Activated B cell treated with CpG ODN at 0.5 μM for 24 hours (primary cell): ENCODE measurements around the gene SLCO4A1. TPM values are rescaled to one million over a fixed set of nuclear protein-coding genes. Genes with fewer than 3 reads are reported as not detected.

ENCODE experiments used
- ATAC-seq: fragments of 200-7000 bp; cut with Tn5 transposase; one replicate; pipeline ENCODE4 v1.10.0; 2021; ENCODE audit warnings: low read depth, mild to moderate bottlenecking, moderate library complexity
- CTCF ChIA-PET: fragments of 350-600 bp; sonication (Branson Sonifier 250); formaldehyde crosslinking; loops from one replicate; lab custom pipeline; 2021; ENCODE audit warnings: antibody characterized with exemption; lab: Charles Lee
- POLR2A ChIA-PET: fragments of 350-600 bp; sonication (Branson Sonifier 250); formaldehyde crosslinking; loops from one replicate; lab custom pipeline; 2021; ENCODE audit warnings: antibody characterized with exemption; lab: Charles Lee
- DNase-seq: peaks from one replicate; pipeline ENCODE4 v3.0.0; 2022
- H3K27ac Mint-ChIP-seq: one replicate; pipeline ENCODE4 v1.8.0; 2020; ENCODE audit warnings: mixed read lengths
- H3K27me3 Mint-ChIP-seq: one replicate; pipeline ENCODE4 v1.8.0; 2021; ENCODE audit warnings: mixed read lengths
- H3K36me3 Mint-ChIP-seq: one replicate; pipeline ENCODE4 v1.8.0; 2021; ENCODE audit warnings: low read depth, mixed read lengths
- H3K4me1 Mint-ChIP-seq: one replicate; pipeline ENCODE4 v1.8.0; 2021; ENCODE audit warnings: mixed read lengths
- H3K4me3 Mint-ChIP-seq: one replicate; pipeline ENCODE4 v1.8.0; 2020; ENCODE audit warnings: mild to moderate bottlenecking, mixed read lengths
- H3K9me3 Mint-ChIP-seq: one replicate; pipeline ENCODE4 v1.8.0; 2020; ENCODE audit warnings: mixed read lengths
- intact Hi-C: fragments of 100-400 bp; cut with micrococcal nuclease; formaldehyde crosslinking; loops from one replicate; pipeline ENCODE4 v1.15.1; 2024
- total RNA-seq: library from RNA; stranded (reverse); gene quantifications from 2 replicates; pipeline ENCODE4 v1.2.3, GENCODE V29; 2022
- TF ChIP-seq, protein P1 (sequence below): fragments of 200-600 bp; IDR thresholded peaks from one replicate; pipeline ENCODE4 v1.8.0; 2022; ENCODE audit warnings: antibody characterized with exemption, mild to moderate bottlenecking

Gene SLCO4A1
- total RNA-seq, 1 donor from 2014 or later = 38.9 TPM

DNA sequence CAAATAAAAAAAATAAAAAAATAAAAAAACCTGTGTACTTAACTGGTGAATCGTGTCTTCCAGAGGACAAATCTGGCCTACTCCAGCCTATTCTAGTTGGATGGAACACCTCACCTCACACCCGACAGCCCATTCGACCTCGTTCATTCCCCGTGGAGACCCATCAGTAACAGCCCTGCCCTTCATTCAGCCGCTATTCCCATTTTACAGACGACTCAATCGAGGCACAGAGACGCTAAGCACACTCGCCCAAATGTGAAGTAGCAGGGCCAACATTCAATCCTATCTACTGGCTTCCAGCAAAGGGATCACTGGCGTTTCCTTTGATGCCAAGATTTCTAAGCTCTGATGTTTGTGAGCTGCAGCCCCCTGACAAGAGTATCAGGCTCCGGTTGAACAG is 64.6 kb downstream of the SLCO4A1 start:
- H3K27ac Mint-ChIP-seq = no peak overlapping the region
- peaks cover 27% of the 10 kb centered on the region for H3K27me3 Mint-ChIP-seq
- H3K36me3 Mint-ChIP-seq = no peaks in the 10 kb centered on the region
- TF ChIP-seq, protein P1, sequence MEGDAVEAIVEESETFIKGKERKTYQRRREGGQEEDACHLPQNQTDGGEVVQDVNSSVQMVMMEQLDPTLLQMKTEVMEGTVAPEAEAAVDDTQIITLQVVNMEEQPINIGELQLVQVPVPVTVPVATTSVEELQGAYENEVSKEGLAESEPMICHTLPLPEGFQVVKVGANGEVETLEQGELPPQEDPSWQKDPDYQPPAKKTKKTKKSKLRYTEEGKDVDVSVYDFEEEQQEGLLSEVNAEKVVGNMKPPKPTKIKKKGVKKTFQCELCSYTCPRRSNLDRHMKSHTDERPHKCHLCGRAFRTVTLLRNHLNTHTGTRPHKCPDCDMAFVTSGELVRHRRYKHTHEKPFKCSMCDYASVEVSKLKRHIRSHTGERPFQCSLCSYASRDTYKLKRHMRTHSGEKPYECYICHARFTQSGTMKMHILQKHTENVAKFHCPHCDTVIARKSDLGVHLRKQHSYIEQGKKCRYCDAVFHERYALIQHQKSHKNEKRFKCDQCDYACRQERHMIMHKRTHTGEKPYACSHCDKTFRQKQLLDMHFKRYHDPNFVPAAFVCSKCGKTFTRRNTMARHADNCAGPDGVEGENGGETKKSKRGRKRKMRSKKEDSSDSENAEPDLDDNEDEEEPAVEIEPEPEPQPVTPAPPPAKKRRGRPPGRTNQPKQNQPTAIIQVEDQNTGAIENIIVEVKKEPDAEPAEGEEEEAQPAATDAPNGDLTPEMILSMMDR = no peak
- H3K9me3 Mint-ChIP-seq = no peaks in the 10 kb centered on the region
- ChIA-PET CTCF (interaction anchor here (1.4 kb wide), 1 partner anchor 12 kb away, joined by 3 read pairs; no protein-coding TSS in a partner anchor), POLR2A (interaction anchor here (0.9 kb wide), 1 partner anchor 34 kb away, joined by 4 read pairs; no protein-coding TSS in a partner anchor)
- no peak overlapping the region for H3K4me3 Mint-ChIP-seq
- intact Hi-C loops = no loop called here
- H3K4me1 Mint-ChIP-seq = peaks cover 6% of the 10 kb centered on the region
- ATAC-seq (no peak), DNase-seq (no peak)

DNA sequence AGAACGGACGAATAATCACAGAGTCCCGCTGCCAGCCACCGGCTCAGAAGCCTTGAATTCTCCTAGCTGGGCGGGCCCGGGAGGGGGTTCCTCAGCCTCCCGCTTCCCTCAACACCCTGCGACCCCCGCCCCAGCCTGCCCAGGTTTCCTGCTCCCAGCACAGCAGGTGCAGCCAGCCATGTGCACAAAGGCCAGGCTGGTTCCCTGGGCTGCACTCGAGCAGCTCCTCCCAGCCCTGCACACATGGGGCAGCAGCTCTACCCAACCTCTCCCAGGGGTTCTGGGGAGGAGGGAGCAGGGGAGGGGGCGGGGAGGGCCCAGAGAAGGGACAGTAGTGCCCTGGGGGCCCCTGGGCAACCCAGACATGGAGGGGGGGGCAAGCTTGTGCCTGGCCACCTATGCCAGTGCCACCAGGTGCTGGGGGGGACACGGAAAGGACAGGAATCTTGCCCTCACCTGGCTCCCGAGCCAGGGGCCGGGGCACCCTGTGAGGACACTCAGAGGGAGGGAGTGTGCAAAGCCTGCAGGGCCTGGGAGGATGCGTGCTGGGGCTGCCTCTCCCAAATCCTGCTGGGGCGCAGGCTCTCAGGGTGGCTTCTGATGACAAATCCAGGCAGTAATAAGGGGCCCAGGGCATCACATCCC is 65.1 kb downstream of the SLCO4A1 start:
- no peak overlapping the region for H3K4me3 Mint-ChIP-seq
- ATAC-seq (no peak), DNase-seq (no peak)
- H3K4me1 Mint-ChIP-seq = peaks cover 6% of the 10 kb centered on the region
- no peak overlapping the region for H3K27ac Mint-ChIP-seq
- POLR2A ChIA-PET = interaction anchor here (0.9 kb wide), 1 partner anchor 33 kb away, joined by 4 read pairs; no protein-coding TSS in a partner anchor
- peaks cover 27% of the 10 kb centered on the region for H3K27me3 Mint-ChIP-seq
- TF ChIP-seq, protein P1 = no peak
- intact Hi-C loops = no loop called here
- H3K36me3 Mint-ChIP-seq = no peaks in the 10 kb centered on the region
- CTCF ChIA-PET = interaction anchor here (1.4 kb wide), 1 partner anchor 11 kb away, joined by 3 read pairs; no protein-coding TSS in a partner anchor
- no peaks in the 10 kb centered on the region for H3K9me3 Mint-ChIP-seq

DNA sequence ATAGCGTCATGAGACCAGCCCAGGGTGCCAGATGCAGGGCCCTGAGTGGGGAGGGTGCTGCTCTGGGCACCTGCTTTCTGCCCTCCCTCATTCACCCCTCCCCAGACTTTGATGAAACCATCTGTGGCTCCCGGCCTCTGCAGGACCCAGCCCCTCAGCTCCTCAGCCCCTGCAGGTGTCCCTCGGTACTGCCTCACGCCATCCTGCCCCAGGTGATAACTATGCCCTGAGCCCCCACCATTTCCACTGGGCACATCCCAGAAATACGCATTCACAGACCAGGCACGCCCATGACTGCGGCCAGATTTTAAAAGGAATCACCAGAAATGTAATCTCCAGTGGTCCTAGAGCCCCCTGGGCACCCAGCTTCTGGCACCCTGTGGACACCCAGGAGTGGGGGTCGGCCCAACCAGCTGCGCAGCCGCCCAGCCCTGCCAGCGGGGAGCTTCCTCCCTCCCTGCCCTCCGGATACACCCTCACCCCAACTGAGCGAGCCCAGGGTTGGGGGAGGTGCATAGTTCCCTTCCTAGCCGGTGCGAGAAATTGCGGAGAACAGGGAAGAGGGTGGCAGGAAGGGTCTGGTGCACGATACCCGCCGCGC is 65.7 kb downstream of the SLCO4A1 start:
- peaks cover 29% of the 10 kb centered on the region for H3K27me3 Mint-ChIP-seq
- ATAC-seq = peak; percentile 76
- no peaks in the 10 kb centered on the region for H3K9me3 Mint-ChIP-seq
- H3K36me3 Mint-ChIP-seq = no peaks in the 10 kb centered on the region
- TF ChIP-seq, protein P1 = no peak
- CTCF ChIA-PET = no interaction called here
- POLR2A ChIA-PET = no interaction called here
- no peak for DNase-seq
- peaks cover 6% of the 10 kb centered on the region for H3K4me1 Mint-ChIP-seq
- intact Hi-C loops = no loop called here
- no peak overlapping the region for H3K4me3 Mint-ChIP-seq
- H3K27ac Mint-ChIP-seq = no peak overlapping the region

DNA sequence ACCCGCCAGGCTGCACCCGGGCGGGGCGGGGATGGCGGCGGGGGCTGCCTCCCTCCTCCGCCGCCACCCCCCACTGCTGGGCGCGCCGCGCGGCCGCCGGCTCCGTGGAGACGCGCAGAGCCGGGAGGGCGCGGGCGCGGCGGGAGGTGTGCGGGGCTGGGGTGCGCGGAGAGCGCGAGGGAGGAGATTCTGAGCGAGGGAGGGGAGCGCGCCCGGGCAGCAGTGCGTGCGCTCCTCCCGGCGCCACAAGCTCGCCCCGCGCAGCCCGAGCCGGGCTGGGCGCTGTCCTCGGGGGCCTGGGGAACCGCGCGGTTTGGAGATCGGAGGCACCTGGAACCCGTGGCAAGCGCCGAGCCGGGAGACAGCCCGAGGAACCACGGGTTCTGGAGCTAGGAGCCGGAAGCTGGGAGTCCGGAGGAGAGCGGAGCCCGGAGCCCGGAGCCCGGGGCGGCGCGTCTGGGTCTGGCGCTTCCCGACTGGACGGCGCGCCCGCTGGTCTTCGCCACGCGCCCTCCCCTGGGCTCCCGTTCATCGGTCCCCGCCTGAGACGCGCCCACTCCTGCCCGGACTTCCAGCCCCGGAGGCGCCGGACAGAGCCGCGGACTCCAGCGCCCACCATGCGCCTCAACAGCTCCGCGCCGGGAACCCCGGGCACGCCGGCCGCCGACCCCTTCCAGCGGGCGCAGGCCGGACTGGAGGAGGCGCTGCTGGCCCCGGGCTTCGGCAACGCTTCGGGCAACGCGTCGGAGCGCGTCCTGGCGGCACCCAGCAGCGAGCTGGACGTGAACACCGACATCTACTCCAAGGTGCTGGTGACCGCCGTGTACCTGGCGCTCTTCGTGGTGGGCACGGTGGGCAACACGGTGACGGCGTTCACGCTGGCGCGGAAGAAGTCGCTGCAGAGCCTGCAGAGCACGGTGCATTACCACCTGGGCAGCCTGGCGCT is 66.6 kb downstream of the SLCO4A1 start, which contains the start of gene NTSR1:
Gene NTSR1, plus strand, starts transcription at position 246 of the 946 bp plus-strand sequence. Its CDS starts 372 bp downstream, at position 618.
- Mint-ChIP-seq H3K4me1 (peaks cover 4% of the 10 kb centered on the region), H3K4me3 (no peak within 1 kb of the TSS), H3K27me3 (peaks cover 32% of the 10 kb centered on the region), H3K9me3 (no peaks in the 10 kb centered on the region), H3K27ac (no peak within 1 kb of the TSS), H3K36me3 (no peaks in the 10 kb centered on the region)
- DNase-seq = no peak
- TF ChIP-seq, protein P1 = no peak
- intact Hi-C loops = no loop called here
- ChIA-PET CTCF (no interaction called here), POLR2A (no interaction called here)
- no peak for ATAC-seq
